HG02943 (cell line): ENCODE results near the gene APOBEC3G.
"Not testable (repeated sequence)": the region's sequence is repeated elsewhere in the genome, so short reads cannot be mapped to it uniquely, and the experiment has no call there.

Experiments used
- ATAC-seq: cut with Tn5 transposase; IDR thresholded peaks from one replicate; pipeline ENCODE4 v1.9.1; 2021; ENCODE audit warnings: mild to moderate bottlenecking, low read depth, moderate library complexity; ENCODE audit not compliant: unreplicated experiment

The APOBEC3G gene

DNA sequence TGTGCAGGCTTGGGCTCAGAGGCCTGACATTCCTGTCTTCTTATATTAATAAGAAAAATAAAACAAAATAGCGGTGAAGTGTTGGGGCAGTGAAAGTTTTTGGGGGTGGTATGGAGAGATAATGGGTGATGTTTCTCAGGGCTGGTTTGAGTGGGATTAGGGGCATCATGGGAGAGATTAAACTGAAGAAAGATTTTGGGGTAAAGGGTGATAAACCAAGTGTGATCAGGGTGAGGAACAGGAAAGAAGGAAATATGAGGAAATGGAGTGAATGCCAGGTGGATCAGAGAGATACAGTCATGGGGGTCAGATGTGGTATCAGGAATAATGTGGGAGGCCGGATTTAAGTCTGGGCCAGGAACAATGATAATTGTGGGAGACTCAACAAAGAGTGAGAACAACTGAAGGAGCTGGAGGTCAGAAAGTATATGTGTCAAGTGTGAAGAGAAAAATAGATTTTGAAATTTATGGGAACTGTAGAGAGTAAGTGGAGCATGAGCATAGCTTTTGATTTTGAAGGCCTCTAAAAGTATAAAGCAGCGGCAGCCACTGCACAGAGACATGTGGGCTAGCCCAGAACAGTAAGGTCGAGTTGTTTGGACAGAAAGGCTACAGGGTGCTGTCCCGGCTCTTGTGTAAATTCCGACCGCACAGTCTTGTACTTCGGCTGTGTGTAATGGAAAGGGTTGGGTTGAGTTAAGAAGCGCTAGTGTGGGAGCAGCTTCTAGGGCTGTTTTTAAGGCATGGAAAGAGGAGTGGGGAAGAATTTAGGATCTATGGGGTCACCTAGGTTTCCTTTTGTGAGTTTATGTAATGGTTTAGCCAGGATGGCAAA is 10.4 kb upstream of the APOBEC3G start:
- ATAC-seq = not testable (repeated sequence)

DNA sequence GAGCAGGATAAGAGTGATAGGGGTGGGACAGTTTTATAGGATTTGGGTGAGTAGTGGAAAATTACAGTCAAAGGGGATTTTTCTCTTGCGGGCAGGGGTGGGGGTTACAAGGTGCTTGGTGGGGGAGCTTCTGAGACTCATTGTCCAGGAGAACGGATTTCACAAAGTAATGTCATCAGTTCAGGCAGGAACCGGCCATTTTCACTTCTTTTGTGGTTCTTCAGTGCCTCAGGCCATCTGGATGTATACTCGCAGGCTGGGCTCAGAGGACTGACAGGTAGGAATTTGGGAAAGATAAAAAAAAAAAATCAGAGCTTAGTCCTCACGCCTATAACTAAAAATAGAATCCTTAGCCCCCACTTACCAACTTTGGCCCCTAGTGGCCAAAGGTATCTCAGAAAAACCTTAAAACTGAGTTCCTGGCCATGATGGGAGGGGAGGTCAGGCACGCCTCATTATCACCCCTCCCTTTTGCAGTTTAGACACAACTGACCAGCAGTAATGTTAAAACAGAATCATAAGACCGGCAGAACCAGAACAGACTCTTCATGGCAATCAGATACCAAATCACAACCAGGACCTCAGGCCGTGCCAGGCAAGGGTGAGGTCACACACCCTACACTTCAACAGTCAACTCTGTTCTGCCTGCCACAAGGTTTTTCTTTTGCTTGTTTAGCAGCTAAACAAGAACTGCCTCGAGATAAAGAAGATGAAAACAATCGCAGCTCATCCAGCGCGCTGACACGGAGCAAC is 8.9 kb upstream of the APOBEC3G start:
- no peak for ATAC-seq

DNA sequence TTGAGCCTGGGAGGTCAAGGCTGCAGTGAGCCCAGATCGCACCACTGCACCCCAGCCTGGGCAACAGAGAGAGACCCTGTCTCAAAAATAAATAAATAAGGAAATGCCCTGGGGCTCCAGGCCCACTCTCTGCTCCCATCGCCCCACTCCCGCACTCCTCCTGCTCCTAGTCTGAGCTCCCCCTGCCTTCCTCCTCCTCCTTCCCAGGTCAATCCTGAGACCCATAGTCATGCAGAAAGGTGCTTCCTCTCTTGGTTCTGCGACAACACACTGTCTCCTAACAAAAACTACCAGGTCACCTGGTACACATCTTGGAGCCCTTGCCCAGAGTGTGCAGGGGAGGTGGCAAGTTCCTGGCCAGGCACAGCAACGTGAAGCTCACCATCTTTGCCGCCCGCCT is 6.9 kb upstream of the APOBEC3G start:
- ATAC-seq = no peak

DNA sequence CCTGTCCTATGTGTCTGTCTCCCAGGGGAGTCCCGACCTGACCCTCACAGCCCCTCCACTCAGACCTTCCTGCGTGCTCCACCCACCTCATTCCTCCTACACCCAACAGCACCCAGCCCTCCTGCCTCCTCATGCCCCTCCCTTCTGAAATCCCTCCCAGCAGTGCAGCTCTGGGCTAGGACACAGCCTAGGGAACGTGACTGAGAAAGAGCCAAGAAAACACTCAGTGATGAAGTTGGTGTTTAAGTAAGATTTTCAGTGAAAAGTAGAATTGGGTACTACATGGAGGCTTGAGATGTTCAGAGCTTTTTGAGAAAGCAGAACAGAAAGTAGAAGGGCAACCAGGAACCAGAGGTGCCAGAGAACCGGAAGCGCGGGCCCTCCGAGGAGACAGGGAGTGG is 4.5 kb upstream of the APOBEC3G start:
- ATAC-seq = not testable (repeated sequence)

DNA sequence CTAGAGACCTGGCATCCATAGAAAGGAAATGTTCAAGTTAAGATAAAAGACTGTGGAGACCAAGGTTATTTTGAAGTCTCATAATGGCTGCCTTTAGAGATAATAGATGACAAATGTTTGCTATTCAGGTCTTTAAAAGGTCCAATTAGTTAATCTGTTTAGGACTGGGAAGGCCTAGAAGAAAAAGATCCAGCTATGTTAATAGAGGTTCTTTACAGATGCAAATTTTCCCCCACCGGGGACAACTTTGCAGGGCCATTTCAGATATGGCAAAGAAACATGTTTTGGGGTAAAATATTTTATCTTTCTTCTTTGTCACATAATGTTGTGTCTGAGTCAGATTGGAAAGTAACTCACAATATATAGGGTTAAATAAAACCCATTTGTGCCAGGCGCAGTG is 3.1 kb upstream of the APOBEC3G start:
- ATAC-seq = no peak

DNA sequence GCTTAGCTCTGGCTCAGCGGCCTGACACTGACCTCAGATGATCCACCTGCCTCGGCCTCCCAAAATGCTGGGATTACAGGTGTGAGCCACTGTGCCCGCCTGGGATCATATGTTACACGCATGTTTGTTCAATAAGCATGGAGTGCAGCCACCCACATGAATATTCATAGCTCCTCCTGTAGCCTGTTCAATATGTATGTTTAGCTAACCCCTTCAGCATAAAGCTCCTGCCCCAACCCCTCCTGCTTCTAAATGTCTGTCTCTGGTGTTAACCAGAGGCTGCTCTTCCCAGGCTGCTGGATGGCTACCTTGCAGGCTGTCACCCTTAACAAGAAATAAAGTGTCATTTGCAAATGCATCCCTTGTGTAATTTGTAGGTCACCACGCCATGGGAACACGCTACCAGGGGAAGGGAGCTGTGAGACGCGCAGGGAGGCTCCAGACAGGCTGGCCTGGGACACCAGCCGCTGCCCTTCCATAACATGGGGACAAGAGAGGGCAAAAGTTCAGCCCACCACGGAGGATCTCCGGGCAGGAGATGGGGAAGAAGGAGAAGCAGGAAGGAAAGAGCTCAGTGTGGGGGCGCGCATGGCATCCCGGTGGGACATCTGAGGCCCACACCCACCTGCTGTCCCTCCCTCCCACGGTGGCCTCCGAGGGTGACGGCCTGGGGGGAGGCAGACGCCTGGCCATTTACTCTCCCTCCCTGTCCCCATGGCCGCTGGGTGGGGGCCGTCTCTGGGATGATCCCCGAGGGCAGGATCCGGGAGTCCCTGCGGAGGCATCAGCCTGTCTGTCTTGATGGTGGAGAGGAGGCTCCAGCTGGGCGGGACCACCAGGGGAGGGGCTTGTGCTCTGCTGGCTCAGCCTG is 685 bp upstream of the APOBEC3G start:
- ATAC-seq = not testable (repeated sequence)

DNA sequence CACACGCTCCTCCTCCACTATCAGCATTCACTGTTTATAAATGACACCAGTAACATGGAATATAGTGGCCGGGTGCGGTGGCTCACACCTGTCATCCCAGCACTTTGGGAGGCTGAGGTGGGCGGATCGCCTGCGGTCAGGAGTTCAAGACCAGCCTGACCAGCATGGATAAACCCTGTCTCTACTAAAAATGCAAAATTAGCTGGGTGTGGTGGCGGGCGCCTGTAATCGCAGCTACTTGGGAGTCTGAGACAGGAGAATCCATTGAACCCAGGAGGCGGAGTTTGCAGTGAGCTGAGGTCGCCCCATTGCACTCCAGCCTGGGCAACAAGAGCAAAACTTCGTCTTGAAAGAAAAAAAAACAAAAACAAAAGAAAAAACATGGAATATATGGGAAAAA is 837 bp downstream of the APOBEC3G start:
- ATAC-seq = not testable (repeated sequence)

DNA sequence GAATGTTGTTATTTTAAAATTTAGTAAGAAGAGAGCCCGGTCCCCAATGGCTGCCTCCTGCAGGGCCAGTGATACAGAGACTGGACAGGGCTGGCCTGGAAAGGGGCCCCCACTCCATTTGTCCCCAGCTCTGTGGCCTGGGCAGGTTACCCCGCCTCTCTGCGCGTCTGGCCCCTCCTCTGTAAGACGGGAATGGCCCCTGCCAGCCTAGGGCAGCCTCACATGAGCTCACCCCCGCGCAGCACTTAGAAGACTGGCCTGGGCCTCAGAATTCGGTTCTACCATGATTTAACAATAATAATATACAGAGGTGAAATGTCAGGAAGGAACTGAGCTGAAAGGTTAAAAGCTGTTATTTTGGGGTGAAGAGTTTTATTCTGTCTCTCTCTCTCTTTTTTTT is 1.3 kb downstream of the APOBEC3G start:
- no peak for ATAC-seq

DNA sequence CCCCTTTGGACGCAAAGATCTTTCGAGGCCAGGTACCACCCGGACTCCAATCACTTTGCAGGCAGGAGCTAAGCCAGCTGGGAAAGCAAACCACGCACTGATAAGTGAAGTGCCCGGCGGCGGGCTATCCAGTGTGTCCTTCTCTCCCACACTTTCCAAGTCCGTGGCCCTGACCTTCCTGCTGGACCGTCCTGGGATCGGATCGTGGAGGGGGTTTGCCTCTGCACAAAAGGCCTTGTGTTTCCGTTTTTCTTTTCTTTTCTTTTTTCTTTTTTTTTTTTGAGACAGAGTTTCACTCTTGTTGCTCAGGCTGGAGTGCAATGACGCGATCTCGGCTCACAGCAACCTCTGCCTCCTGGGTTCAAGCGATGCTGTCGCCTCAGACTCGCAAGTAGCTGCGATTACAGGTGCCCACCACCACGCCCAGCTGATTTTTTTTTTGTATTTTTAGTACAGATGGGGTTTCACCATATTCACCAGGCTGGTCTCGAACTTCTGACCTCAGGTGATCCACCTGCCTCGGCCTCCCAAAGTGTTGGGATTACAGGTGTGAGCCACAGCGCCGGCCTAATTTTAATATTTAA is 2.1 kb downstream of the APOBEC3G start:
- ATAC-seq = not testable (repeated sequence)

DNA sequence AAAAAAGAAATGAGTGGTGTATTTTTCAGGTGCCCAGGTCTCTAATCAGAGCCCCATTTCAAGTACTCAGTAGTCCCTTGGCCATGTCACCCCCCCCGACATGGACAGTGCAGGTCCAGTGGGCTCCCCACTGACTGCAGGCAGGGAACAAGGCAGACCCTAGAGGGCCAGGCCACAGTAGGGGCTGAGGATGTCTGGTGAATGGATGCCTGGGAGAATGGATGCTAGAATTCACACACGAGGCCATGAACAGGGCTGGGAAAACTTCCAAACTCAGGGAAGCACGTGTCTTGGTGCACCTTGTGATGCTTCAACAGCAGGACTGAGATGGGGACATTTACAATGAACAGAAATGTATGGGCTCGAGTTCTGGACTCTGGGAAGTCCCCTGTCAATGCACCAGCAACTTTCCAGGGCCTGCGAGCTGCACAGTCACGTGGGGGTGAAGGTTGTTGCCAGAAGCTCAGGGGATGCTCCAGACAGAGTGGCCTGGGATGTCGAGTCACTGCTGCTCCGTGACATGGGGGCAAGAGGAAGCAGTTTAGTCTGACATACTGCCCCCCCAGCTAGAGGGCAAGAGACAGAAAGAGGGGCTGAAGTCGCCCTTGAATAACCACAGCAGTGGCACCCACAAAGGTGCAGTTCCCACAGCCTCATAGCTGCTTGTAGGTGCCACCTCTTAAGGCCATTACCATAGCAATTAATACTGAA is 3.1 kb downstream of the APOBEC3G start:
- no peak for ATAC-seq

DNA sequence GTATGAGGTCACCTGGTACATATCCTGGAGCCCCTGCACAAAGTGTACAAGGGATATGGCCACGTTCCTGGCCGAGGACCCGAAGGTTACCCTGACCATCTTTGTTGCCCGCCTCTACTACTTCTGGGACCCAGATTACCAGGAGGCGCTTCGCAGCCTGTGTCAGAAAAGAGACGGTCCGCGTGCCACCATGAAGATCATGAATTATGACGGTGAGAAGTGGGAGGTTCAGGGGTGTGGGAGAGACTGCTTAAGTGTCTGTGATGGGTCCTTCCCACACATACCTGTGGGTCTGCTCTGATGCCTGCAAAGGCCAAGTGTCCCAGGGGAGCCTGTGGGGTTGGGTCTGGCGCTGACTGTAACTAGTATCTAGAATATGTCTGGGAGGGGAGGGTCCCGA is 3.9 kb downstream of the APOBEC3G start:
- ATAC-seq = no peak

DNA sequence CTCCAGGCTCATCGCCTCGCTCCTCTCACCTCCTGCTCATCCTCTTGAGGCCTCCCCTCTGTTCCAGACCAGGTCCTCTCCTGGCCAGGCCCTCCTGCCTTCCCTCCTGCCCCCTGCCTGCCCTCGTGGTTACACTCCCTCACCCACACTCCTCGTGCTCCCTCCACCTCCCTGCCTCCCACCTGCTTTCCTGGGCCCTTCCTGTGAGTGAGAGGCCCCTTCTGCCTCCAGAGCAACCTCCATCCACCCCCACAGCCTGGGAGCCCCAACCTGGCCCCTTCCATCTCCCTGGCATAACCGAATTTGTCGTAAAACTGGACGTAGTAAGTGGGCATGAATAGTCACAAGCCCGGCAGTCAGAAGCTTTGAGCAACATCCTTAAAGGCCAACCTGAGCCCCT is 4.5 kb downstream of the APOBEC3G start:
- ATAC-seq = no peak

DNA sequence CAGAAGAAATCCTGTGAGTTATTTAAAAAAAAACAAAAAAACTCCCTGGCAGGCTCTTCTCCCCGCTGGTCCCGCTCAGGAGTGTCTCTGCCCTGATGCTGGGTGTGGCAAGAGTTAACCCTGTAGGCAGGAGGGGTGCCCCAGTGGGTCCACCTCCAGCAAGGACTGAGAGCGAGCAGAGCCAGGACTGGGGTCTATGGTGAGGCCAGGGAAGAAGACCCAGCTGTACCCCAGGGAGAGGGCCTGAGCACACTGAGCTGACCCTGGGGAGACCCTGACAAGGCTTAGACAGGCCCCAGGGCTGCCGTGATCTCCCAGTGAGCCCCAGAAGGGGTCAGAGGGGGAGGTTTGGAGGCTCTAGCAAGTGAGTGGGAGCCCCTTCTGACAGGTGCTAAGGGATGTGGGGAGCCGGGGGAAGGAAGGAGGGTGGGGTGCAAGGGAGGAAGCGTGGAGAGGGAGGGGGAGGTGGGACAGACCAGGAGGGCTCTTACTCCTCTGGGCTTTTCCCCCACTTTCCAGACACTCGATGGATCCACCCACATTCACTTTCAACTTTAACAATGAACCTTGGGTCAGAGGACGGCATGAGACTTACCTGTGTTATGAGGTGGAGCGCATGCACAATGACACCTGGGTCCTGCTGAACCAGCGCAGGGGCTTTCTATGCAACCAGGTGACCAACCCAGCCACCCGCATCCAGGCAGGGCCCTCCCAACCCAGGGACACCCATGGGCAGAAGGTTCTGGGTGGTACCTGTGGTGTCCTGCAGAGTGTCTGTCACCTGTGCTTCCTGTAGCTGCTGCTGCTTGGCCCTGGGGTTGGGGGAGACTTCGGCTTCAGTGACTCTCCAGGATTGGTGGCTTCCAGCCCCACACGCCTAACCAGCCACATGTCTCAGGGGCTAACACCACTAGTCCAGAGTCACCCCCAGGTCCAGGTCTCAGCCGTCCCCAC is 6.4 kb downstream of the APOBEC3G start:
- no peak for ATAC-seq

DNA sequence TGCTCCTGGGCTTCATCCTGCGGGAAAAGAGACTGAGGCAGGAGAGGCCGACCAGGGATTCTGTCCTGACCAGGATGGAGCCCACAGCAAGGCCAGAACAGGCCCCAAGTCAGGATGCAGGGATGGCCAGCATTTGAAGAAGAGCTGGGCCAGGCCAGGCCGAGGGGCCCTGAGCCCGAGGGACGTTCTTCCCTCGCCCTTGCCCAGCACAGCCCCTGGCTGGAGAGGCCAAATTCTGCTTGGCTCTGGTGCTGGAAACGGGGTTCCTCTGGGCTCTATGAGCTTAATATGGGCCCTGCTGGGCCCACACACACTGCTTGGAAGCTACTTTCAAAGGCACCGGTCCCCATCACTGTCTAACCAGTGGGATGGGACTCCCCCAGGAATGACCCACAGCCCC is 7.6 kb downstream of the APOBEC3G start:
- ATAC-seq = no peak

DNA sequence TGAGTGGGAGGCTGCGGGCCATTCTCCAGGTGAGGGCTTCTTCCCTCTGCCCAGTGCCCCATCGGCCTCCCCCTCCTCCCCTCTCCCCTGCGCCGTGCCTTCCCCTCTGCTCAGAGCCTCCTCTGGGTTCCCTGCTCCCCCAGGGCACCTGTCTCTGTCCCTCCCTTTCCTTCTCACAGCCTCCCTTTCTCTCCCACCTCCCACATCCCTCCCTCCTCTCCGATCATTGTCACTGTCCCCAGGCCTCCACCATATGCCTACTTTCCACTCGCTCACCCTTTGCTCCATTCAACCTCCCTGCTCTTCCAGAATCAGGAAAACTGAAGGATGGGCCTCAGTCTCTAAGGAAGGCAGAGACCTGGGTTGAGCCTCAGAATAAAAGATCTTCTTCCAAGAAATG is 10.0 kb downstream of the APOBEC3G start:
- no peak for ATAC-seq

DNA sequence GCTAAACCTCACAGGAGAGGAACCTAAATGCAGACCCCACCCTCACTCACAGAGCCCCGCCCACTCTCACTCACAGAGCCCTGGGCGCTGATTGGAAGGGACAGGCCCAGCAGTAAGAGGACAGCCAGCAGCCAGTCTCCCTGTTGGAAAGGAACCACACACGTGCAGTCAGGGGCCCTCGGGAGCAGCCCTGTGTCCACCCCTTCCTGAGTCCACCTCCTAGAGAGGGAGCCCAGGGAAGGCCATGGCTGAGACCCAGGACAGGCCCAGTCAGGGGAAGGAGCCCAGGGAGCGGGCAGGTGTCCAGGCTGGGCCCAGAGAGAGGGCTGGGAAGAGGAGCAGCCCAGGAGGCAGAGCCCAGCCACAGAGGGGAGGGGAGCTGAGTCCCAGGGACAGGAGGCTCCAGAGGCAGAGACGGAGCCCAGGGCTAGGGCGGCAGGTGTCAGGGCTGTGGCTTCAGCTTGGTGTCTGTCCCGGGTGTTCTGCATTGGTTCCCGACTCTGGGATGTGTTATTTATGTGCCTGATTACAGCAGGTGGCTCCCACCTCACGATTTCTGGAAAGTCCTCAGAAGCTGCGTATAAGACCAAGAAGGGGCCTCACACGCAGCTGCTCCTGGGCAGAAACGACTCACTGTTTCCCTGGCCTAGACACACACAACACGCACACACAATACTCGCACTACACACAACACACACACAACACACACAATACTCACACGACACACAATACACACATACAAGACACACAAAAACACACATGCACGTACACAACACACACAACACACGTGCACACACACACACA is 11.0 kb downstream of the APOBEC3G start:
- ATAC-seq = no peak

DNA sequence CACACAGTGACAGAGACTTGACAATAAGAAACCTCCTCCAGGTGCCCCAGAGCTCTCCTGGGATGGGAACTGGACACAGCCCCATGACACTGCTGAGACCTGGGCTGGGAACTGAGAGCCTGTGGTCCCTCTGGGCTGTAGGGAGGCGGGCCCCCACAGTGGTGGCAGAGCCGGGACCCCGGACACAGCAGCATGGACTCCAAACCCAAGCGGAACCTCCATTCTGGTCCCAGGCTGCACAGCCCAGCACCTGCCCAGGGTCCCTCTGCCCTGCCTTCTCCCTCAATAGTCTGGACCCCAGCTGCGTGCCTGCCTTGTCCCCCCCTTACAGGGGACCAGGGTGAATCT is 11.6 kb downstream of the APOBEC3G start:
- ATAC-seq = no peak

DNA sequence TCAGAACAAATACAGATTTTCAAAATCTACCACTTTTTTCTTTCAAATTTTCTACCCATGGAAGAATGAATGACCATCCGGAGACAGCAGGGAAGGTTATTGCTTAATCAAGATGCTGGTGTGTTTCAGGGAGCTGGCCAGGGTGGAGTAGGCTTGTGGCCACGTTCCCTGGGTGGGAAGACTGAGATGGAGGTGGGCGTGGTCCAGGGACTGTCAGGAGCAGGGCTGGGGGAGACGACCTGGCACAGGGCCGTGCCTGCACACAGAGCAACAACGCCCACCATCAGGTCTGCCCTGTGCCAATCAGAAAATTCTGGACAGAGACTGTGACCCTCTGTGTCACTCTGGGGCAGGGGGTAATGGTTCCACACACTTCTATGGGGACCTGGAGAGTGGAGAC is 12.9 kb downstream of the APOBEC3G start:
- ATAC-seq = no peak
